Ishikawa (cell line): Measurements from ENCODE around the gene MACROD2.

Experiments
- CREB1 ChIP-seq: IDR thresholded peaks from 2 replicates; pipeline ENCODE4 v1.6.1; 2012; ENCODE audit warnings: low read depth
- REST ChIP-seq: IDR thresholded peaks from 2 replicates; pipeline ENCODE4 v1.6.1; 2012; ENCODE audit warnings: low read depth, mild to moderate bottlenecking

- TF ChIP-seq CREB1 (no peak), REST (no peak)
Observed at GRCh38 chr20:13991311-13991710, 4.0 kb upstream of the MACROD2 start.
